NCI-H446 (cell line): Measurements from ENCODE around the gene RAPGEF4.
A peak's percentile ranks its signal among the peaks of the same experiment; 100 is the strongest.

Source experiments
- DNase-seq, 2 experiments: peaks; one replicate each; lab custom pipeline; 2025; lab: John Stamatoyannopoulos, UW

Gene RAPGEF4

DNA sequence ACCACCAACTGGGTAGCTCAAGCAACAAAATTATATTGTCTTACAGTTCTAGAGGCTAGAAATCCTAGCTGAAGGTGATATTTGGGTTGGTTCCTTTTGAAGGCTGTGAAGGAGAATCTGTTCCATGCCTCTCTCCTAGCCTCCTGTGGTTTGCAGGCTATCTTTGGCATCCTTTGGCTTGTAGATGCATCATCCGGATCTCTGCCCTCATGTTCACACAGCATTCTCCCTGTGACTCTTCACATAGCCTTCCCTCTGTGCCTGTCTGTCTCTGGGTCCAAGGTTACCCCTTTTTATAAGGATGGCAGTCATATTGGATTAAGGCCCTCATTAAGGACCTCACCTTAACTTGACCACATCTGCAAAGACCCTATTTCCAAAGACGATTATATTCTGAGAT is 261.4 kb downstream of the RAPGEF4 start:
- DNase-seq: no peak

DNA sequence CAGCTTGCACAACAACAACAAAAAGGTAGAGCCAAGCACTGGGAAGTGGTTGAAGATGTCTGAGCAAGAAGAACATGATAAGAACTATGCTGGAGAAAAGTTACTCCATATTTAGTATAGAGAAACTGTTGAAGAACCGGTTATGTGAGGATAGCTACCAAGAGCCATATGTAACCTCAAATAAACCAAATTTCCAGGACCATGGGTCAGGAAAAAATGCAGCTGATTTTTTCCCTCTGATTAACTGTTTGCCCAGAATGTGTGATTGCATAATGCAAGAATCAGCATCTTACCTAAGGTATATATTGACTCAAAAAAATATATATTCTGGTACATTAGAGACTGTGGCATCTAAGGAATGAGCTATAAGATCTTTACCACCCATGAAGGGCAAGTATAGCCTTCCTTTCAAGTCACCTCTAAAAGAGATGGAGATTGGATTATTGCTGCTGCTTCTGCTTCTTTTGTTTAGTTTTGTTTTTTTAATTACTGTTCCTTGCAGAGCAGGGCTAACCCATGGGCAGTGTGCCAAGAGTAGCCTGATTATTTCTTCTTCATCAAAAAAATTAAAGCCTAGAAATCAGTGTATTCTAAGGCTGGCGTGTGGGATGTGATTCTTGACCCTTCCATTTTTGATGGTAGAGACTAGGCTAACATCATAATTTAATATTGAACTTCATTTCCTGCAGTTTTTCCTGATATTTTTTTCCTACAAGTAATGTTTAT is 263.1 kb downstream of the RAPGEF4 start:
- no peak for DNase-seq

GRCh38 chr2:172999641-173000386 is 264.2 kb downstream of the RAPGEF4 start:
- DNase-seq: no peak

DNA sequence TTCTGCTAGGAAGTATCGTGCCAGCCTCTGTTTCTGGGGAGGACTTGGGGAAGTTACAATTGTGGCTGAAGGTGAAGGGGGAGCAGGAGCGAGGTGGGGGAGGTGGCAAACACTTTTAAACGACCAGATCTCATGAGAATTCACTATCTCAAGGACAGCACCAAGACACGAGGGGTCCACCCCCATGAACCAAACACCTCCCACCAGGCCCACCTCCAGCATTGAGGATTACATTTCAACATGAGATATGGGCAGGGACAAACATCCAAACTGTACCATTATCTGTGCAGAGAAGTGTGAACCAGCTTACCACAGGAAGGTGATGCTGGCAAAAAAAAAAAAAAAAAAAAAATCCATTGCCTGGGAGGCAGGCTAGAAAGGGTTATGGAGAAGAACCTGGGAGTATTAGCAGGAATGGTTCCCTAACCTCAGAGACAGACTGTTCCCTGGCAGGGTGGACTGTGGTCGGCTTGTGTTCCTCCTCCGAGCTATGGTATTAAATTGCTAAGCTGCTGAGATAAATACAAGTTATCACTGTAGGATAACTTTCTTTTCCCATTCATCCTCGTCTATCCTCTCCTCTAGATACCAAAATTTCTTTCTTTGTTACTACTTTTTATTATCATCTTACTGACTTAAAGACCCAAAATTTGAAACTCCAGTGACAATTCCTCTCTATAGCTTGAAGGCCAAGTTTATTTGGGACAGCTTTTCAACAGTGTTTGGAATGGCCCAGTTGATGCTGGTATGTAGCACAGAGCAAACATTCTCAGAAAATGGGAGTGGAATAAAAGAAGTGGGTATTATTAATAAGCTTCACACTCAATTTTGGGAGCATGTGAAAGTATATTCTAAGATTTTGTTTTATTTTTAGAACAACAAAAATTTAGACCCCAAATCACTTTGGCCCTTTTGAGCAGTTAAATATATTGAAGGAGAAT is 266.3 kb downstream of the RAPGEF4 start:
- no peak for DNase-seq

DNA sequence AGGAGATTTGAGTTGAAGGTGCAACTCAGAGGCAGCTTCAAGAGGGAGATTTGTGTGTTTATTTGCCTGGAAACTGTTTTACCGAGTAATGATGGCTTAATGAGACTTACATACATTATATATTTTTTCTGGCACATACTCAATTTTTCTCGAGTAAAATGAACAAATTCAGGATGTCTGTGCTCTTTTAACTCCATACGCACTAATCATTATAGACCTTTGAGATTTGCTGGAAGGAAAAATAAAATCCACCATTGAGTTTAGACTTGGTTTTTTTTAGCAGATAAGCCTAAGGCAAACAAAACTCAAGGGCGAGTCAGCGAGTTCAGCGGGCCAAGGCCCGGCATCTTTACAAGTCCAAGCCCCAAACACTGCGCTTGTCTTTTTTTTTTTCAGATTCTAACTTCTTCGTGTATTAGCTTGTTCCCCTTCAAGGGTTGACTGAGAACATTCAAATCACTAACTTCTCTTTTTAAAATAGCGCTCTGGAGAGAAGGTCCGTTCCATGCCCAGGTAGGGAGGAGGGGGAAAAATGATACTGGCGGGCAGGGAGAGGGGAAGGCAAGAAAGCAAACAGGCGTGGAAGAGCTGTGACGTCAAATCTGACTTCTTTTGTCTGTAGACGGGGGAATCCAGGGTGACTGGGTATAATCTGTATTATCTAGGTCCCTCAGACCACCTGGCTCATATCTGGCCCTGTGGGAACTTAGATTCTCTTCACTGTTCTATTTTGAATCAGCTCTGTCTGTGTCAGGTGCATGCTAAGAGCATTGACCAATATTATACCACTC is 267.3 kb downstream of the RAPGEF4 start:
- DNase-seq: no peak

DNA sequence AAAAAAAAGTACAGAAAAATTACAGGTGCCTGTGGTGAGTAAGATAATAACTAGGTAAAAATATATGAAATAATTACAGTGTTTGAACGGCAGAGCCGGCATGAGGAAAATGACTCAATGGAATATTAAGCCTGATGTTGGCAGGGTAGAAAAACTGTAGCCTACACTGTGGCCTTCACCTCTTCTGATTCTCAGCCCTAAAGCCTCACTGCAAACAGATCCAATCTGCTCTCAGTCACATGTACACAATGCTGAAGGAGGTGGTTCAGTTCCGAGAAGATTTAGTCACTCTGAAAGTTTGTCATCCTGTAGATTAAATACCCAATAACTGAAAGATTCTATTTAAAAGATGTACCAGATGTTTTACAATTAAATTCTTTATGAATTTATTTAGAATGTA is 273.1 kb downstream of the RAPGEF4 start:
- DNase-seq: no peak

DNA sequence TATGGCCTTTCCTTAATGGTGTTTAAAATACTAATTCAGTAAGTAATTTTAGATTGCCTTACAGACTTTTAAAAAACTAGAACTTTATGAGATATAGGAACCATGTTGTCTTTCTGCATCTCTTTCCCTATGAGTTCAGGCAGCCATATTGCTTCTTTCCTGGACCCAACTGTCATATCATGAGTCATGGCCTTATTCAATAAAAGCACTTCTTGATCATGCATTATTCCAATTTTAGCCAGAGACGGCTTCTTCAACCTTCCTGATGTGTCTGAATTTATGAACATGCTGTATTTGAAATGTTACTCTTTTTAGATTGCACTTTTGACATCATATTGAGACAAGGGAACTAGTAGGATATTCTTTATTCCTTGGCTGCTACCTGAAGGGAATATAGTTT is 274.6 kb downstream of the RAPGEF4 start:
- no peak for DNase-seq

DNA sequence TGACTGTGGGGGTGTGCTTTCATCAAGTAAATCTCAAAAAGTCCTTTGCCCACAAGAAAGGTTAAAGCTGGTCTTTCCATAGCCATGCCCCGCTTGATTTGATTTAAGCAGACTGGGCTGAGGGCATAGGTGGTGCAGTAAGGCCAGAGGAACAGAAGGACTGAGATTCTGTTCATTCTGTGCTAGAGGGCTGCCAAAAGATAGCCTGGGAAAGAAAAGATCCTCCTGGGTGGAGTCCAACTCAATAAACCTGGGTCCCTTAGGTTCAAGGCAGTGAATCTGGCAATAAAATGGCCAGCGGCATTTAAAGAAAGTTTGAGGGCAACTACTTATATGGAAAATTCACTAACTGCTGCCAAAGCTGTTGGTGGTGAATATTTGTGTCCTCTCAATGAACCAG is 280.8 kb downstream of the RAPGEF4 start:
- no peak for DNase-seq

- no peak for DNase-seq
Observed at GRCh38 chr2:173017646-173018420, 282.2 kb downstream of the RAPGEF4 start.

DNA sequence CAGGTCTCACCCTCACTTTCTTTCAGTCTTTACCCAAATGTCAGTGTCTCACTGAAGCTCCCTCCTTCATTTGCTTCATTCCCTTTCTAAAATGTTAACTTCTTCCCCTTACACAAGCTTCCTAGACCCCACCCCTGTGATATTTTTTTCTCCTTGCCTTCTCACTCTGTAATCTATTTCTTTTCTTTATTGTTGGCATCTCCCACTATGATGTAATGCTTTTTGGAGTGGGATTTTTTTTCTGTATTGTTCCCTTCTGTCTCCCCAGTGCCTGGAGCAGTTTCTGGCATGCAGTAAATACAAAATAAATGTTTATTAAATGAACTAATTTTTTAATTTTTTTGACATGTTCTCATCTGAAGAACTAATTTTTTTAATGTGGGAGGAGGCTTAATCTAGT is 284.1 kb downstream of the RAPGEF4 start:
- no peak for DNase-seq

GRCh38 chr2:173021939-173022371 is 286.3 kb downstream of the RAPGEF4 start:
- DNase-seq: no peak

DNA sequence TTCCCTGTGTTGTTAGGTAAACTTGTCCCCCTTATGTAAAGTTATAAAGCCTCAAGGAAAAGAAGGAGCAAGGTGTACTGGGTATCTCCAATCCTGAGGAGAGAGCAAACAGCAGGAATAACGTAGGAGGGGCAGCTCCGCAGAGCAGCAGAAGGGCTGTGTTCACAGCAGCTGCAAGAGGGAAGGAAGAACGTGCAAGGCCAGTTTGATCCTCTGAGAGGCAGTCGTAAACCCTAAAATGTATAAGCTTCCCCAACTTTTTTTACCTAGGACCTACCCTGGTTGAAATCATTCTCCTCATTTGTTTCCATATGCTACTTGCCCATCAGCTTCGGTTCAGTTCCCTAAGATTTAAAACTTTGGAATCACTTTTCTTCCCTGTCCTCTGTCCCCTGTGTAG is 288.1 kb downstream of the RAPGEF4 start:
- DNase-seq: no peak

- no peak for DNase-seq
Observed at GRCh38 chr2:173026479-173026878, 290.8 kb downstream of the RAPGEF4 start.

- DNase-seq: peak; percentile 90
Observed at GRCh38 chr2:173027181-173028128, 291.8 kb downstream of the RAPGEF4 start.

GRCh38 chr2:173028141-173028540 is 292.5 kb downstream of the RAPGEF4 start:
- peak in 1 of 2 experiments; percentile 42 for DNase-seq

- DNase-seq: peak in 1 of 2 experiments; percentile 31
Observed at GRCh38 chr2:173028671-173029070, 293.0 kb downstream of the RAPGEF4 start.

DNA sequence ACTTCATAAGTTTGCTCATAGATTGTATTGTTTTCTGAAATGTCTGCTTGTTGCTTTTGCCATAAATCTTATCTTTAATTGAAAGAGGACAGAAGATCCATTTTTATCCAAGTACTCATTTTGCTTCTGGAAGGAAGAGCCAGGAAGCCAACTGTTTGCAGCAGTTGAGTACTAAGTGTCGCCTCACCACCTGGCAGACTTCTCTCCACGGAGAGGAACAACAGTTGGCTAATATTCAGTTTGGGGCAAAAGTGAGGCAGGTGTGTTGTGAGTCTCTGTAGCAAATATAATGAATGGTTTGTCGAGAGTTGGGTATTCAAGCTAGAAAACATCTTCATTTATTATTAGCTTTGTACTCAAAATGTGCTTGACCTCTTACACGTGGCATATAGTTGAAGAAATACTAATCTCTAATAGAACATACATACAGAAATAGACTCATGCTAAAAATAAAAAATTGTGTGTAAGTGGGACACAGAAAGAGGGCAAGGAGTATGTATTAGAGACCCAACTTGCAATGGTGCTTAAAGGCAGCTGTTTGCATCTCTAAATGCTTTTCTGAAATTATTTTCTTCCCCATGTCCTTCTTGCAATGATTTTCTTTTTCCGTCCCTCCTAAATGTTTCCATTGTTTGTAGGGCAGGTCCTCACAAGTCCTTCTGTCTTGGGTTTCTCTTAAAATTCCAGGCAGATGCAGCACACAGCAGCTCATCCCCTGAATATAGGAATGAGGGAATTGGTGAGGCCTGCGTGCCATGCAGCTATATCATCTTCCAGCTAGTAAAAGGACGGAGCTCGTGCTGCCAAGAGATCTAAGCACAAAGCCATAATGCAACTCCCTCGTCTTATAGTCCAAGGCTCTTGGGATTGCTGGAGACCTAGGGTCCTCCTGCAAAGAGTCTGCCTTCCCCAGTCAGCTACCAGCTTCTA is 295.2 kb downstream of the RAPGEF4 start:
- peak in 1 of 2 experiments; percentile 23 for DNase-seq

- no peak for DNase-seq
Observed at GRCh38 chr2:173032032-173032431, 296.4 kb downstream of the RAPGEF4 start.
